A549 (cell line): ENCODE data around the gene OGDHL. TPM values are rescaled to one million over a fixed set of nuclear protein-coding genes. Genes with fewer than 3 reads are reported as not detected.

Source experiments
- ATAC-seq, 2 experiments: fragments of 200-7000 bp in 1 of 2; fragments of >200 bp in 1 of 2; cut with Nextera tagmentation in 1 of 2; cut with Tn5 transposase in 1 of 2; 3 replicates each; pipeline versions ENCODE4 v1.8.0 to v1.9.1; 2018 to 2020; ENCODE audit warnings: mild to moderate bottlenecking in 1 of 2, moderate library complexity in 1 of 2
- CTCF ChIA-PET: fragments of 300-600 bp; sonication (Branson Sonifier 250); formaldehyde crosslinking; extraction: SDS; loops from one replicate; lab custom pipeline; 2021; ENCODE audit warnings: antibody characterized with exemption, inconsistent platforms; lab: Yijun Ruan, JAX
- POLR2A ChIA-PET: fragments of 350-600 bp; formaldehyde crosslinking; extraction: SDS; loops from one replicate; lab custom pipeline; 2021; ENCODE audit warnings: antibody characterized with exemption, inconsistent platforms; lab: Yijun Ruan, JAX
- DNase-seq, 2 experiments: peaks; one replicate each; pipeline versions ENCODE4 v3.0.0 to v3.0.0-alpha.2; 2011 to 2016; ENCODE audit warnings: low read depth in 1 of 2, low spot score in 1 of 2
- FAIRE-seq: peaks from 2 replicates; lab custom pipeline; 2011; peaks lifted over from hg19 to GRCh38; lab: Jason Lieb, UNC
- H3K27ac ChIP-seq, 2 experiments: fragments of >200 bp; sonication (Bioruptor Twin); formaldehyde crosslinking; 3 replicates each; pipeline ENCODE4 v1.5.1; 2016 to 2017
- H3K4me1 ChIP-seq: fragments of >200 bp; sonication (Bioruptor Twin); formaldehyde crosslinking; 3 replicates; pipeline ENCODE4 v1.6.1; 2016
- H3K4me2 ChIP-seq: fragments of >200 bp; sonication (Bioruptor Twin); formaldehyde crosslinking; 3 replicates; pipeline ENCODE4 v1.6.1; 2016
- H3K4me3 ChIP-seq: fragments of >200 bp; sonication (Bioruptor Twin); formaldehyde crosslinking; 3 replicates; pipeline ENCODE4 v1.5.1; 2016
- H3K9me3 ChIP-seq: fragments of >200 bp; sonication (Bioruptor Twin); formaldehyde crosslinking; 3 replicates; pipeline ENCODE4 v1.6.1; 2016
- CBX8 ChIP-seq: fragments of 200-600 bp; sonication (generic); IDR thresholded peaks from 2 replicates; pipeline ENCODE4 v1.6.1; 2016
- CEBPB ChIP-seq, 2 experiments: fragments of >200 bp in 1 of 2; sonication (Bioruptor Twin) in 1 of 2; formaldehyde crosslinking in 1 of 2; IDR thresholded peaks; 2 replicates each; pipeline ENCODE4 v1.6.1; 2012 to 2016
- CHD2 ChIP-seq: fragments of 150-350 bp; IDR thresholded peaks from 2 replicates; pipeline ENCODE4 v1.6.1; 2014; ENCODE audit warnings: low read length; ENCODE audit not compliant: partially characterized antibody
- CHD4 ChIP-seq: fragments of 200-600 bp; sonication (generic); IDR thresholded peaks from 2 replicates; pipeline ENCODE4 v1.6.1; 2016; ENCODE audit warnings: antibody characterized with exemption, mild to moderate bottlenecking, borderline replicate concordance
- EHF ChIP-seq: fragments of 250-450 bp; sonication (Bioruptor Pico); IDR thresholded peaks from 2 replicates; pipeline ENCODE4 v1.5.0; 2020; ENCODE audit warnings: mild to moderate bottlenecking
- EHMT2 ChIP-seq: fragments of 200-600 bp; sonication (generic); IDR thresholded peaks from 2 replicates; pipeline ENCODE4 v1.6.1; 2016; ENCODE audit warnings: antibody characterized with exemption, low read depth, mild to moderate bottlenecking, moderate library complexity
- EP300 ChIP-seq, 2 experiments: fragments of >200 bp; sonication (Bioruptor Twin); formaldehyde crosslinking; IDR thresholded peaks; 2 replicates in 1 of 2; 3 replicates in 1 of 2; pipeline ENCODE4 v1.6.1; 2016 to 2017
- FOSB ChIP-seq: fragments of 250-450 bp; sonication (Bioruptor Pico); IDR thresholded peaks from 2 replicates; pipeline ENCODE4 v1.5.0; 2020; ENCODE audit warnings: mild to moderate bottlenecking, moderate library complexity
- FOSL2 ChIP-seq, 2 experiments: fragments of 450-650 bp in 1 of 2; fragments of >200 bp in 1 of 2; sonication (Bioruptor Twin) in 1 of 2; formaldehyde crosslinking; IDR thresholded peaks; 2 replicates each; pipeline versions ENCODE4 v1.5.0 to v1.6.1; 2016 to 2020; ENCODE audit warnings: mild to moderate bottlenecking in 1 of 2, moderate library complexity in 1 of 2
- HEYL ChIP-seq: fragments of 250-450 bp; sonication (Bioruptor Pico); IDR thresholded peaks from 2 replicates; pipeline ENCODE4 v1.8.0; 2021; ENCODE audit warnings: mild to moderate bottlenecking, moderate library complexity
- HOXA7 ChIP-seq: fragments of 250-450 bp; sonication (Bioruptor Pico); IDR thresholded peaks from 2 replicates; pipeline ENCODE4 v1.5.0; 2020; ENCODE audit warnings: mild to moderate bottlenecking, moderate library complexity
- JUN ChIP-seq, 2 experiments: fragments of >200 bp; sonication (Bioruptor Twin); formaldehyde crosslinking; IDR thresholded peaks; 2 replicates in 1 of 2; 3 replicates in 1 of 2; pipeline ENCODE4 v1.6.1; 2016 to 2017
- MAFK ChIP-seq: fragments of 450-650 bp; IDR thresholded peaks from 2 replicates; pipeline ENCODE4 v1.6.1; 2014; ENCODE audit not compliant: partially characterized antibody
- MAZ ChIP-seq: fragments of 150-350 bp; IDR thresholded peaks from 2 replicates; pipeline ENCODE4 v1.6.1; 2014; ENCODE audit warnings: antibody characterized with exemption, low read depth, low read length, borderline replicate concordance
- MYC ChIP-seq: IDR thresholded peaks from 2 replicates; pipeline ENCODE4 v1.6.1; 2012; ENCODE audit warnings: mild to moderate bottlenecking, inconsistent platforms, low read length, improper control_type of control experiment, borderline replicate concordance
- NPAS2 ChIP-seq: fragments of 250-450 bp; sonication (Bioruptor Pico); IDR thresholded peaks from 2 replicates; pipeline ENCODE4 v1.8.0; 2022; ENCODE audit warnings: mild to moderate bottlenecking, moderate library complexity, borderline replicate concordance
- POLR2A ChIP-seq: IDR thresholded peaks from 2 replicates; pipeline ENCODE4 v1.6.1; 2012; ENCODE audit warnings: mild to moderate bottlenecking, low read length
- RAD21 ChIP-seq, 2 experiments: fragments of >200 bp in 1 of 2; sonication (Bioruptor Twin) in 1 of 2; formaldehyde crosslinking in 1 of 2; IDR thresholded peaks in 1 of 2; conservative IDR thresholded peaks in 1 of 2; 2 replicates in 1 of 2; 3 replicates in 1 of 2; pipeline ENCODE4 v1.6.1; 2012 to 2018; ENCODE audit warnings: inconsistent platforms in 1 of 2
- RFX5 ChIP-seq: fragments of 450-650 bp; IDR thresholded peaks from 2 replicates; pipeline ENCODE4 v1.7.1; 2014; ENCODE audit warnings: antibody characterized with exemption, mild to moderate bottlenecking, moderate library complexity
- WGBS: methylation state at CpG from one replicate; pipeline ENCODE4 v1.1.6; 2017; ENCODE audit errors: missing lambda C conversion rate; 5-methylcytosine and 5-hydroxymethylcytosine counted together
- polyA plus RNA-seq, 4 experiments: library from polyadenylated mRNA; depleted of rRNA in 3 of 4; stranded (reverse); fragments of >200 nt; fragmentation: RNase III in 1 of 4; extraction: RNeasy Plus Mini Kit Qiagen cat#74134 plus additional on column Dnase treatment in 1 of 4; gene quantifications; 2 replicates in 3 of 4; 3 replicates in 1 of 4; pipeline ENCODE4 v1.2.3, GENCODE V29; 2011 to 2017
- TF ChIP-seq, protein P1 (sequence below): fragments of 250-450 bp; sonication (Bioruptor Pico); IDR thresholded peaks from 2 replicates; pipeline ENCODE4 v1.5.0; 2020; ENCODE audit warnings: low read depth, mild to moderate bottlenecking, moderate library complexity
- TF ChIP-seq, protein P2 (sequence below): fragments of 250-450 bp; sonication (Bioruptor Pico); IDR thresholded peaks from 2 replicates; pipeline ENCODE4 v1.5.0; 2021; ENCODE audit warnings: mild to moderate bottlenecking, moderate library complexity, borderline replicate concordance
- TF ChIP-seq, protein P3 (sequence below): fragments of >200 bp; sonication (Bioruptor Twin); formaldehyde crosslinking; IDR thresholded peaks from 3 replicates; pipeline ENCODE4 v1.5.1; 2016
- TF ChIP-seq, protein P4 (sequence below): fragments of 150-350 bp; IDR thresholded peaks from 2 replicates; pipeline ENCODE4 v1.6.1; 2014; ENCODE audit warnings: low read depth, mild to moderate bottlenecking, low read length
- TF ChIP-seq, protein P5 (sequence below): fragments of >200 bp; sonication (Bioruptor Twin); formaldehyde crosslinking; IDR thresholded peaks from 2 replicates; pipeline ENCODE4 v1.6.1; 2016

The OGDHL gene
- polyA plus RNA-seq, 2 of the 4 experiments (the other 2 are of a cell fraction): 0.06 to 0.22 TPM

DNA sequence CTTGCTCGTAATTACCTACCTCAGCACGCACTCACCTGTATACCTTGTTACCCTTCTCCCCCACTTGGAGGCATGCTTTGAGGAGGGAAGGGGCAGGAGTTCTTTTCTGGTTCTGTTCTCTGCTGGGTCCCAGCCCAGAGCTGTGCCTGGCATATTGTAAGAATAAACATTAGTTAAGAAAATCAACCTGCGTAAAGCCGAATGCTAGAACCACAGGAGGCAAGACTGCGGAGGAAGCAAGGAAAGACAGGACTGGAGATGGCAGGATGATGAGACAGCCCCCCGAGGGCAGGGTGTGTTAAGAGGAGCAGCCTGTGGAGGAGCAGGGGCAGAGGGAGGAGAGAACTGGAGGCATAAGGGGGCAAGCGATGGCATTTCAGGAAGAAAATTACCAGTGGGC lies 73.2 kb downstream of the OGDHL start:
- Histone ChIP-seq H3K4me2 (no peak overlapping the region), H3K27ac (no peak overlapping the region), H3K9me3 (no peaks in the 10 kb centered on the region), H3K4me3 (no peak overlapping the region), H3K4me1 (no peaks in the 10 kb centered on the region)
- ChIA-PET POLR2A (no interaction called here), CTCF (no interaction called here)
- no peak for DNase-seq
- TF ChIP-seq EHF (CRISPR knock-in tag) (no peak), JUN (IDR thresholded peaks at IDR 0.05) (no peak), RFX5 (no peak), HEYL (CRISPR knock-in tag) (no peak), EHMT2 (no peak), HOXA7 (CRISPR knock-in tag) (no peak), CEBPB (IDR thresholded peaks at IDR 0.05) (no peak), MAZ (no peak), CBX8 (no peak)
- TF ChIP-seq, protein P1, sequence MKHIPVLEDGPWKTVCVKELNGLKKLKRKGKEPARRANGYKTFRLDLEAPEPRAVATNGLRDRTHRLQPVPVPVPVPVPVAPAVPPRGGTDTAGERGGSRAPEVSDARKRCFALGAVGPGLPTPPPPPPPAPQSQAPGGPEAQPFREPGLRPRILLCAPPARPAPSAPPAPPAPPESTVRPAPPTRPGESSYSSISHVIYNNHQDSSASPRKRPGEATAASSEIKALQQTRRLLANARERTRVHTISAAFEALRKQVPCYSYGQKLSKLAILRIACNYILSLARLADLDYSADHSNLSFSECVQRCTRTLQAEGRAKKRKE (CRISPR knock-in tag): no peak
- TF ChIP-seq, protein P2, sequence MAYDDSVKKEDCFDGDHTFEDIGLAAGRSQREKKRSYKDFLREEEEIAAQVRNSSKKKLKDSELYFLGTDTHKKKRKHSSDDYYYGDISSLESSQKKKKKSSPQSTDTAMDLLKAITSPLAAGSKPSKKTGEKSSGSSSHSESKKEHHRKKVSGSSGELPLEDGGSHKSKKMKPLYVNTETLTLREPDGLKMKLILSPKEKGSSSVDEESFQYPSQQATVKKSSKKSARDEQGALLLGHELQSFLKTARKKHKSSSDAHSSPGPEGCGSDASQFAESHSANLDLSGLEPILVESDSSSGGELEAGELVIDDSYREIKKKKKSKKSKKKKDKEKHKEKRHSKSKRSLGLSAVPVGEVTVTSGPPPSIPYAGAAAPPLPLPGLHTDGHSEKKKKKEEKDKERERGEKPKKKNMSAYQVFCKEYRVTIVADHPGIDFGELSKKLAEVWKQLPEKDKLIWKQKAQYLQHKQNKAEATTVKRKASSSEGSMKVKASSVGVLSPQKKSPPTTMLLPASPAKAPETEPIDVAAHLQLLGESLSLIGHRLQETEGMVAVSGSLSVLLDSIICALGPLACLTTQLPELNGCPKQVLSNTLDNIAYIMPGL (CRISPR knock-in tag): no peak
- TF ChIP-seq, protein P3, sequence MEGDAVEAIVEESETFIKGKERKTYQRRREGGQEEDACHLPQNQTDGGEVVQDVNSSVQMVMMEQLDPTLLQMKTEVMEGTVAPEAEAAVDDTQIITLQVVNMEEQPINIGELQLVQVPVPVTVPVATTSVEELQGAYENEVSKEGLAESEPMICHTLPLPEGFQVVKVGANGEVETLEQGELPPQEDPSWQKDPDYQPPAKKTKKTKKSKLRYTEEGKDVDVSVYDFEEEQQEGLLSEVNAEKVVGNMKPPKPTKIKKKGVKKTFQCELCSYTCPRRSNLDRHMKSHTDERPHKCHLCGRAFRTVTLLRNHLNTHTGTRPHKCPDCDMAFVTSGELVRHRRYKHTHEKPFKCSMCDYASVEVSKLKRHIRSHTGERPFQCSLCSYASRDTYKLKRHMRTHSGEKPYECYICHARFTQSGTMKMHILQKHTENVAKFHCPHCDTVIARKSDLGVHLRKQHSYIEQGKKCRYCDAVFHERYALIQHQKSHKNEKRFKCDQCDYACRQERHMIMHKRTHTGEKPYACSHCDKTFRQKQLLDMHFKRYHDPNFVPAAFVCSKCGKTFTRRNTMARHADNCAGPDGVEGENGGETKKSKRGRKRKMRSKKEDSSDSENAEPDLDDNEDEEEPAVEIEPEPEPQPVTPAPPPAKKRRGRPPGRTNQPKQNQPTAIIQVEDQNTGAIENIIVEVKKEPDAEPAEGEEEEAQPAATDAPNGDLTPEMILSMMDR: no peak
- no peak for ATAC-seq
- 58% methylated on average over 7 of the region's 7 CpGs for WGBS
- no peak for FAIRE-seq

DNA sequence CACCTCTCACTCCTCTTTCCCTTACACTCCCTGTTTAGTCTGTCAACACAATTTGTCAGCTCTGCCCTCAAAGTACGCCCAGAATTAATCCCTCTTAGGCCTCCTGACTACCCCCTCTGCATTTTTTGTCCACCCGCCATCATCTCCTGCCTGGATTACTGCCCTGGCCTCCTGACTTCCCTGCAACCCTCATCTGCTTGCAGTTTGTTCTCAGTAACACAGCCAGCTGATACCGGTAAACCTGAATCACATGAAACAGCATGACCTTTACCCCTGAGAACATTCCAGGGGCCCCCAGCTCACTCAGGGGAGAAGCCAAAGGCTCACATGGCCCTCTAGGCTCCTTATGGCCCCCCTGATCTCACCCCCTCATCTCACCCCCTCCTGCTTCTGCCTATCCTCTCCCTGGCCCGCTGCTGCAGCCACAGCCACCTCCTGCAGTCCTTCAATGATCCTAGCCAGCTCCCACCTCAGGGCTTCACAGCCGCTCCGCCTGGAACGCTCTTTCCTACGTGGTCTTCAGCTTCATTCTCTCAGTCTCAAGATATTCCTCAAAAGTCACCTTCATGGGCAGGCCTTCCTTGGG lies 73.8 kb downstream of the OGDHL start:
- Histone ChIP-seq H3K4me3 (no peak overlapping the region), H3K27ac (no peak overlapping the region), H3K4me1 (no peaks in the 10 kb centered on the region), H3K4me2 (no peak overlapping the region), H3K9me3 (no peaks in the 10 kb centered on the region)
- DNase-seq (no peak), FAIRE-seq (no peak), ATAC-seq (no peak; a peak in 1 of 6 replicates)
- ChIA-PET POLR2A (no interaction called here), CTCF (no interaction called here)
- WGBS: 15% methylated on average over 8 of the region's 8 CpGs
- TF ChIP-seq HOXA7 (CRISPR knock-in tag) (no peak), NPAS2 (CRISPR knock-in tag) (no peak)
- TF ChIP-seq, protein P4, sequence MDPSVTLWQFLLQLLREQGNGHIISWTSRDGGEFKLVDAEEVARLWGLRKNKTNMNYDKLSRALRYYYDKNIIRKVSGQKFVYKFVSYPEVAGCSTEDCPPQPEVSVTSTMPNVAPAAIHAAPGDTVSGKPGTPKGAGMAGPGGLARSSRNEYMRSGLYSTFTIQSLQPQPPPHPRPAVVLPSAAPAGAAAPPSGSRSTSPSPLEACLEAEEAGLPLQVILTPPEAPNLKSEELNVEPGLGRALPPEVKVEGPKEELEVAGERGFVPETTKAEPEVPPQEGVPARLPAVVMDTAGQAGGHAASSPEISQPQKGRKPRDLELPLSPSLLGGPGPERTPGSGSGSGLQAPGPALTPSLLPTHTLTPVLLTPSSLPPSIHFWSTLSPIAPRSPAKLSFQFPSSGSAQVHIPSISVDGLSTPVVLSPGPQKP: no peak
- TF ChIP-seq, protein P5, sequence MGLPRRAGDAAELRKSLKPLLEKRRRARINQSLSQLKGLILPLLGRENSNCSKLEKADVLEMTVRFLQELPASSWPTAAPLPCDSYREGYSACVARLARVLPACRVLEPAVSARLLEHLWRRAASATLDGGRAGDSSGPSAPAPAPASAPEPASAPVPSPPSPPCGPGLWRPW: no peak

DNA sequence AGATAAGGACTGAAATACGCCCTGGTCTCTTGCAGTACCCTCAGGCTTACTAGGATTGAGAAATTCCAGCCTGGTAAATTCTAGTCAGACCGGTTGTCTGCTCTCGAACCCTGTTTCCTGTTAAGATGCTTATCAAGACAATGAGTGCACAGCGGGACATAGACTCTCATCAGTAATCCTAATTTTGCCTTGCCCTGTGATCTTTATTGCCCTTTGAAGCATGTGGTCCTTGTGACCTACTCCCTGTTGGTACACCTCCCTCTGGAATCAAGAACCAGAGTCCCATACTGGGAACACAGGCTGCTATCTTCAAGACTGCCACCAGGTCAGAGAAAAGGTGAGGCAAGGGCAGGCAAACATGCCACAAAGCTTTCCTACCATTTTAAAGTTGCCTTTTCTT lies 75.5 kb downstream of the OGDHL start:
- POLR2A ChIA-PET: no interaction called here
- Histone ChIP-seq H3K4me2 (no peak overlapping the region), H3K27ac (no peak overlapping the region), H3K9me3 (peaks cover 6% of the 10 kb centered on the region; the same call in 1 of the 3 replicates), H3K4me1 (no peaks in the 10 kb centered on the region), H3K4me3 (no peak overlapping the region)
- no peak for ATAC-seq
- CTCF ChIA-PET: no interaction called here
- no peak for DNase-seq
- FAIRE-seq: no peak
- 6% methylated on average over 4 of the region's 4 CpGs for WGBS
- TF ChIP-seq MAFK (no peak), MYC (no peak), FOSB (CRISPR knock-in tag) (no peak), CHD2 (no peak), CHD4 (no peak), POLR2A (no peak), EHF (CRISPR knock-in tag) (no peak), EP300 (IDR thresholded peaks at IDR 0.05) (no peak), RAD21 (conservative IDR thresholded peaks at IDR 0.05 in 1 of 2, IDR thresholded peaks at IDR 0.05 in 1 of 2) (no peak), FOSL2 (IDR thresholded peaks at IDR 0.05) (no peak), FOSL2 (CRISPR knock-in tag; IDR thresholded peaks at IDR 0.05) (no peak)
- TF ChIP-seq, protein P1 (CRISPR knock-in tag): no peak
